Measurements from ENCODE around the gene TANC1. TPM values are rescaled to one million over a fixed set of nuclear protein-coding genes. Genes with fewer than 3 reads are reported as not detected.

Gene TANC1
- 100 to 1,000 TPM in 1 of 4 donors, 10 to 100 TPM in 3; 34.5 to 125 (median 47.0) TPM for total RNA-seq

- intact Hi-C loops (cut with DNase I; ENCODE audit: low total_unique reads), result loop anchor here (10.0 kb wide), 1 partner anchor 146 kb away; no protein-coding TSS in a partner anchor
- Histone ChIP-seq H3K36me3 (no peaks in the 10 kb centered on the region), H3K9me3 (no peaks in the 10 kb centered on the region), H3K27ac (peak within 1 kb of the TSS; percentile 96 to 97 (median 96)), H3K27me3 (no peaks in the 10 kb centered on the region), H3K4me3 (peak within 1 kb of the TSS; percentile 68 to 87 (median 82)), H3K4me1 (peaks cover 7 to 46% (median 27%) of the 10 kb centered on the region in 4 donors)
- in situ Hi-C loops (cut with MboI; ENCODE audit: low pct_ligation_motif_present in 1 of 4, low pct_unique_long_range_greater_than_20kb in 1 of 4, low sequenced_read_pairs in 3 of 4), result no loop called here
- TF ChIP-seq EP300 (IDR thresholded peaks at IDR 0.05; ENCODE audit: low read depth), result no peak
- peak; percentile 97 for TF ChIP-seq POLR2AphosphoS5 (IDR thresholded peaks at IDR 0.05)
- peak; percentile 96 for TF ChIP-seq POLR2A (IDR thresholded peaks at IDR 0.05)
- peak; percentile 96 for DNase-seq
- 2% methylated on average over 61 of the region's 92 CpGs; no CpG with 5 or more reads in 1 of the 2 donors for WGBS, 2 donors (ENCODE audit: low coverage in 1 of 2)
These were observed at the start of gene TANC1 for GRCh38 chr2:158968396-158969161. Gene TANC1, plus strand, starts transcription at chr2:158968640. Its CDS starts 97,271 bp downstream, at chr2:159065911.

DNA sequence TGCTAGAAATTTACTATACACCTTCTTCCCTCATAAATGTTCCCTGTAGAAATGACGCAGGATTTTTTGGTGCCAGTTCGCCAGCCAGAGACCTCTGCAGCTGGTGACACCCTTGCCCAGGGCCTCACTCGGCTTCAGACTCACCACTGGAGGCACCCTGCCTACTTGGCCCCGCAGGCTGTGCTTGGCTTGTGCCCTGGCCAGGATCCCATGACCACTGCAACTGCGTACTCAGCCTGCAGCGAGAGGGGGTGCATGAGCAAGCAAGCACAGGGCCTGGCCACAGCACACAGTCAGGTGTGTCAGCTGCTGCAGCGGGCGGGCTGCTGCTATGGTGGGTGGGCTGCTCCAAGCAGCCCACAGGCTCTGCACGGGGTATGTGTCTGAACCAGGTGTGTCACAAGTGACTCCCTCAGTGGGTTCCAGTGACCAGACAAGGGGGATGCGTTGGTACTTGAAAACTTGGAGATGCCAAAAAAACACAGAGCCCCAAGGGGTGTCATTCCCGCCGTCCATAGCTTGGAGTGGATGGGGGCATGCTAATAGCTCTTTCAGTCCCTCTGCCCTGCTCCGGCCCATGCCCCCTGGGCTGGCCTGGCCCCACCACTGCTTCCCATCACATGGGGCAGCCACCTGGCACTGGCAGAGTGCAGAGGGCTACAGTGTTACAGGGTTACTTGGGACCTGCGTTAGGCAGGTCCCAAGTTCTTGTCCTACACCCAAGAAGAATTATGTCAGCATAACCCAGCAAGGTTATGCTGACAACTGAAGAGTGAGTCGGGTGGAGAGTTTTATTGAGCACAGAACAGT is 46.6 kb upstream of the TANC1 start:
- Histone ChIP-seq H3K36me3 (no peaks in the 10 kb centered on the region), H3K4me3 (no peak overlapping the region), H3K9me3 (no peaks in the 10 kb centered on the region), H3K4me1 (no peaks in the 10 kb centered on the region), H3K27me3 (no peaks in the 10 kb centered on the region), H3K27ac (no peak overlapping the region)
- no peak for DNase-seq
- intact Hi-C loops (cut with DNase I; ENCODE audit: low total_unique reads) (no loop called here), in situ Hi-C loops (cut with MboI; ENCODE audit: low pct_ligation_motif_present in 1 of 4, low pct_unique_long_range_greater_than_20kb in 1 of 4, low sequenced_read_pairs in 3 of 4) (no loop called here)
- 88 to 89% methylated on average over 3 to 15 of the region's 15 CpGs for WGBS, 2 donors (ENCODE audit: low coverage in 1 of 2)
- TF ChIP-seq POLR2AphosphoS5 (IDR thresholded peaks at IDR 0.05) (no peak), POLR2A (IDR thresholded peaks at IDR 0.05) (no peak)
- TF ChIP-seq, protein P1, sequence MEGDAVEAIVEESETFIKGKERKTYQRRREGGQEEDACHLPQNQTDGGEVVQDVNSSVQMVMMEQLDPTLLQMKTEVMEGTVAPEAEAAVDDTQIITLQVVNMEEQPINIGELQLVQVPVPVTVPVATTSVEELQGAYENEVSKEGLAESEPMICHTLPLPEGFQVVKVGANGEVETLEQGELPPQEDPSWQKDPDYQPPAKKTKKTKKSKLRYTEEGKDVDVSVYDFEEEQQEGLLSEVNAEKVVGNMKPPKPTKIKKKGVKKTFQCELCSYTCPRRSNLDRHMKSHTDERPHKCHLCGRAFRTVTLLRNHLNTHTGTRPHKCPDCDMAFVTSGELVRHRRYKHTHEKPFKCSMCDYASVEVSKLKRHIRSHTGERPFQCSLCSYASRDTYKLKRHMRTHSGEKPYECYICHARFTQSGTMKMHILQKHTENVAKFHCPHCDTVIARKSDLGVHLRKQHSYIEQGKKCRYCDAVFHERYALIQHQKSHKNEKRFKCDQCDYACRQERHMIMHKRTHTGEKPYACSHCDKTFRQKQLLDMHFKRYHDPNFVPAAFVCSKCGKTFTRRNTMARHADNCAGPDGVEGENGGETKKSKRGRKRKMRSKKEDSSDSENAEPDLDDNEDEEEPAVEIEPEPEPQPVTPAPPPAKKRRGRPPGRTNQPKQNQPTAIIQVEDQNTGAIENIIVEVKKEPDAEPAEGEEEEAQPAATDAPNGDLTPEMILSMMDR (IDR thresholded peaks at IDR 0.05), result no peak

DNA sequence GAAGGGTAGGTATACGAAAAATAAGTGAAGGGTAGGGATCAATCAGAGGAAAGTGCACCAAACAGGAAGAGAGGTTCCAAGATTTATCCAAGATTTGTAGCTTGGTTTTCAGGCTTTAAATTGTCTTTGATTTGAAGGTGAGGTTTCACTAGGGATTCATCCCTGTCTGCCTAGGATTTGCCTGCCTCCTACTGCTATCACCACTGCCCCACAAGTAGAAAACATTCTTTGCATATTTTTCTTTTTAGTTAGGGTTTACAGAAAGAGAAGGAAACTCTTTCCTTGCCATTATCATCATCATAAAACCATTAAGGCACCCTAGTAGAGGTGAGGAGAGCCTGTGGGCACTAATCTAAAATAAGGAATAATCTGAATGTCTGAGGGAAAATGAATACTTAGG is 45.8 kb upstream of the TANC1 start:
- in situ Hi-C loops (cut with MboI; ENCODE audit: low pct_ligation_motif_present in 1 of 4, low pct_unique_long_range_greater_than_20kb in 1 of 4, low sequenced_read_pairs in 3 of 4), result no loop called here
- Histone ChIP-seq H3K4me3 (no peak overlapping the region), H3K27ac (no peak overlapping the region), H3K9me3 (no peaks in the 10 kb centered on the region), H3K36me3 (no peaks in the 10 kb centered on the region), H3K4me1 (no peaks in the 10 kb centered on the region), H3K27me3 (no peaks in the 10 kb centered on the region)
- TF ChIP-seq, protein P1 (IDR thresholded peaks at IDR 0.05), result no peak
- TF ChIP-seq POLR2AphosphoS5 (IDR thresholded peaks at IDR 0.05) (no peak), EP300 (IDR thresholded peaks at IDR 0.05; ENCODE audit: low read depth) (no peak), POLR2A (IDR thresholded peaks at IDR 0.05) (no peak)
- 72% methylated on average over 1 of the region's 1 CpG; no CpG with 5 or more reads in 1 of the 2 donors for WGBS, 2 donors (ENCODE audit: low coverage in 1 of 2)
- DNase-seq, result no peak
- intact Hi-C loops (cut with DNase I; ENCODE audit: low total_unique reads), result no loop called here

DNA sequence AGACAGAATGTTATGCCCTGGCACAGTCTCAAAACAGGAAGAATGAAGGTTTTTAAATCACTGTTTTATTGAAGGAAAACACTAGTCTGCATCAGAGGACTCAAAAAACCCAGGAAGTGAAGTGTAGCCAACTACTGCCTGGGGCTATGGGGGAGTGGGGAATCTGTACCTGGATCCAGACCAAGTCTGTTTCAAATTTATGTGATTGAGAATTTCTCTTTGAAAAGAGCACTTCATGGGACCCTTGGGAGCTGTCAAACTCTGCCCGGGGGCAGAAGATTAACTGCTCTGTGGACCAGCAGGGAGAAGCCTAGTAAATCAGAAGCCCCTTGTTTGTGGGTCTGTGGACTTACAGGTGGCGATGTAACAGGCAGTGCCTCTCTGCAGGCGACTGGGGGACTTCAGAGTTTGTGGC is 45.3 kb upstream of the TANC1 start:
- no peaks in the 10 kb centered on the region for H3K9me3 ChIP-seq
- no peaks in the 10 kb centered on the region for H3K27me3 ChIP-seq
- TF ChIP-seq POLR2A (IDR thresholded peaks at IDR 0.05), result no peak
- TF ChIP-seq POLR2AphosphoS5 (IDR thresholded peaks at IDR 0.05), result no peak
- TF ChIP-seq, protein P1 (IDR thresholded peaks at IDR 0.05), result no peak
- TF ChIP-seq EP300 (IDR thresholded peaks at IDR 0.05; ENCODE audit: low read depth), result no peak
- intact Hi-C loops (cut with DNase I; ENCODE audit: low total_unique reads) (no loop called here), in situ Hi-C loops (cut with MboI; ENCODE audit: low pct_ligation_motif_present in 1 of 4, low pct_unique_long_range_greater_than_20kb in 1 of 4, low sequenced_read_pairs in 3 of 4) (no loop called here)
- H3K4me3 ChIP-seq, result no peak overlapping the region
- no peak overlapping the region for H3K27ac ChIP-seq
- no peaks in the 10 kb centered on the region for H3K36me3 ChIP-seq
- H3K4me1 ChIP-seq, result no peaks in the 10 kb centered on the region
- 58 to 61% methylated on average over 2 to 3 of the region's 3 CpGs for WGBS, 2 donors (ENCODE audit: low coverage in 1 of 2)
- DNase-seq, result no peak

All from transverse colon (tissue), 4 donors.